K562 (cell line): ENCODE measurements around the gene ARHGEF25. TPM values are rescaled to one million over a fixed set of nuclear protein-coding genes. Genes with fewer than 3 reads are reported as not detected.

Source experiments
- CBFA2T2 ChIP-seq: fragments of 450-650 bp; conservative IDR thresholded peaks from 2 replicates; pipeline ENCODE4 v1.6.1; 2017; ENCODE audit warnings: mild to moderate bottlenecking
- CBFA2T3 ChIP-seq: fragments of 450-650 bp; IDR thresholded peaks from 2 replicates; pipeline ENCODE4 v1.6.1; 2017
- CTBP1 ChIP-seq: fragments of 450-650 bp; IDR thresholded peaks from 2 replicates; pipeline ENCODE4 v1.6.1; 2016; ENCODE audit warnings: borderline replicate concordance
- FOXA1 ChIP-seq: fragments of 450-650 bp; IDR thresholded peaks from 2 replicates; pipeline ENCODE4 v1.6.1; 2016; ENCODE audit warnings: mild to moderate bottlenecking, borderline replicate concordance
- FOXA3 ChIP-seq, 2 experiments: fragments of 450-650 bp in 1 of 2; sonication (generic) in 1 of 2; formaldehyde crosslinking; IDR thresholded peaks in 1 of 2; conservative IDR thresholded peaks in 1 of 2; 2 replicates each; pipeline versions ENCODE4 v1.4.0 to v1.8.0; 2020 to 2022; ENCODE audit warnings: mild to moderate bottlenecking in 2 of 2, missing genetic modification reagents in 1 of 2
- FUS ChIP-seq: fragments of 200-400 bp; formaldehyde crosslinking; optimal IDR thresholded peaks from 2 replicates; pipeline ENCODE3; 2017; ENCODE audit warnings: low read depth, low read length
- MTA2 ChIP-seq: fragments of 450-650 bp; IDR thresholded peaks from 2 replicates; pipeline ENCODE4 v1.6.1; 2016; ENCODE audit warnings: low read depth
- RBFOX2 ChIP-seq: fragments of 200-400 bp; formaldehyde crosslinking; IDR thresholded peaks from 2 replicates; pipeline ENCODE4 v1.6.1; 2017; ENCODE audit warnings: low read depth, mild to moderate bottlenecking, low read length, moderate library complexity
- YBX1 ChIP-seq: fragments of 450-650 bp; IDR thresholded peaks from 2 replicates; pipeline ENCODE4 v1.7.1; 2016; ENCODE audit warnings: mild to moderate bottlenecking
- ZBTB8A ChIP-seq: fragments of 450-650 bp; IDR thresholded peaks from 2 replicates; pipeline ENCODE4 v1.6.1; 2018; ENCODE audit warnings: mild to moderate bottlenecking, moderate library complexity; ENCODE audit not compliant: partially characterized antibody
- polyA plus RNA-seq, 8 experiments: library from polyadenylated mRNA; depleted of rRNA in 4 of 8; stranded (reverse) in 5 of 8; unstranded in 3 of 8; fragments of >200 nt; fragmentation: Nextera tagmentation in 2 of 8; fragmentation: Illumina TruSeq in 1 of 8; extraction: Ambion mirVana in 2 of 8; extraction: Trizol in 1 of 8; gene quantifications; 2 replicates each; pipeline versions ENCODE4 v1.2.1 to v1.2.3, GENCODE V29; 2011 to 2014; ENCODE audit warnings: inconsistent platforms in 1 of 8, missing spikeins in 1 of 8
- total RNA-seq, 7 experiments: library from RNA; depleted of rRNA in 6 of 7; stranded (reverse); fragments of >200 nt in 6 of 7; fragmentation: Illumina TruSeq in 2 of 7; extraction: Trizol in 2 of 7; gene quantifications; 2 replicates each; pipeline versions ENCODE4 v1.2.1 to v1.2.3, GENCODE V29; 2011 to 2021; ENCODE audit warnings: low replicate concordance in 1 of 7
- TF ChIP-seq, protein P1 (sequence below): IDR thresholded peaks from 2 replicates; pipeline ENCODE4 v1.6.1; 2011; ENCODE audit not compliant: insufficient read length; ENCODE audit errors: extremely low read depth
- TF ChIP-seq, protein P2 (sequence below), 2 experiments: fragments of 450-650 bp; conservative IDR thresholded peaks; 2 replicates each; pipeline ENCODE4 v1.6.1; 2017; ENCODE audit warnings: mild to moderate bottlenecking in 2 of 2, moderate library complexity in 2 of 2

Gene ARHGEF25
- total and polyA plus RNA-seq, 9 of the 15 experiments (the other 6 are each of a cell fraction or from before 2014, with no cell fraction given), result 0.13 to 17.3 (median 11.6) TPM

DNA sequence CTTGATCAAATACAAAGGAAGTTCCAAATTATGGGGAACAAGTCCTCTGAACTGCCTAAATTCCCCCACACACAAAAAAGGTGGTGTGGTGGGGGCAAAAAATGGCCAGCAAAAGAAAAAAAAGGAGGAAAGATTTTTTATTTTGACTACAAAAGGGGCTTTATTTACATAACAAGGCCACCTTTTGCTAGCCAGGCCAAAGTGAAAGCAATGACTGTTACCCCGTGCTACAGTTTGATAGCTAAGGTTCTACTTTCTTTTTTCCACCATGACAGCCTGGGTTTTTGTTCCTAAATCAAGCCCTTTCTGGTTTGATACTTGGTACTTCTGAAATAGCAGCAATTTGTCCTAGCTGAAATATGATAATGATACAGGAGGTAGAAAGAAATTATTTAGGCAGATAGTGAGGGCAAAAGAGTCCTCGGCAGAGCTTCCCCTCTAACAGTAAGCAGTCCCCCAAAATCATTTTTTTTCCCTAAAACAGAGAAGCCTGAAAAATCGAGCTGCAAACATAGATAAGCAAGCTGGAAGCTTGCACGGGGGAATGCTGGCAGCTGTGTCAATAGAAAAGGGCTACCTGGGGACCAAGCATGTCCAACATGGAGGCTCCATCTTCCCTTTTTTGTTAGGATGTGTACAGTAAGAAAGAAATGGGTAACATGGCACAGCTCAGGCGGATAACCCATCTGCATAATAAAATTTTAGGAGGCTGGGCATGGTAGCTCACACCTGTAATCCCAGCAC is 30.6 kb downstream of the ARHGEF25 start (continued):
- no peak for TF ChIP-seq FUS
- peak; percentile 46 for TF ChIP-seq CBFA2T2
- TF ChIP-seq FOXA1, result 0 out of 2 replicates have a peak, but pooled peaks have one; percentile 31
- TF ChIP-seq CBFA2T3, result peak; percentile 61
- TF ChIP-seq, protein P1, sequence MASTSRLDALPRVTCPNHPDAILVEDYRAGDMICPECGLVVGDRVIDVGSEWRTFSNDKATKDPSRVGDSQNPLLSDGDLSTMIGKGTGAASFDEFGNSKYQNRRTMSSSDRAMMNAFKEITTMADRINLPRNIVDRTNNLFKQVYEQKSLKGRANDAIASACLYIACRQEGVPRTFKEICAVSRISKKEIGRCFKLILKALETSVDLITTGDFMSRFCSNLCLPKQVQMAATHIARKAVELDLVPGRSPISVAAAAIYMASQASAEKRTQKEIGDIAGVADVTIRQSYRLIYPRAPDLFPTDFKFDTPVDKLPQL, result no peak
- no peak for TF ChIP-seq RBFOX2
- peak; percentile 27; the same call in 1 of the 2 replicates for TF ChIP-seq MTA2
- TF ChIP-seq, protein P2, sequence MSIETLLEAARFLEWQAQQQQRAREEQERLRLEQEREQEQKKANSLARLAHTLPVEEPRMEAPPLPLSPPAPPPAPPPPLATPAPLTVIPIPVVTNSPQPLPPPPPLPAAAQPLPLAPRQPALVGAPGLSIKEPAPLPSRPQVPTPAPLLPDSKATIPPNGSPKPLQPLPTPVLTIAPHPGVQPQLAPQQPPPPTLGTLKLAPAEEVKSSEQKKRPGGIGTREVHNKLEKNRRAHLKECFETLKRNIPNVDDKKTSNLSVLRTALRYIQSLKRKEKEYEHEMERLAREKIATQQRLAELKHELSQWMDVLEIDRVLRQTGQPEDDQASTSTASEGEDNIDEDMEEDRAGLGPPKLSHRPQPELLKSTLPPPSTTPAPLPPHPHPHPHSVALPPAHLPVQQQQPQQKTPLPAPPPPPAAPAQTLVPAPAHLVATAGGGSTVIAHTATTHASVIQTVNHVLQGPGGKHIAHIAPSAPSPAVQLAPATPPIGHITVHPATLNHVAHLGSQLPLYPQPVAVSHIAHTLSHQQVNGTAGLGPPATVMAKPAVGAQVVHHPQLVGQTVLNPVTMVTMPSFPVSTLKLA (conservative IDR thresholded peaks at IDR 0.05), result 0 out of 4 replicates have a peak, but pooled peaks of 1 of the 2 experiments have one; percentile 13
- TF ChIP-seq FOXA3 (CRISPR knock-in tag; conservative IDR thresholded peaks at IDR 0.05 in 1 of 2, IDR thresholded peaks at IDR 0.05 in 1 of 2), result peak; percentile 47 to 87; a peak in 2 of 4 replicates
- no peak for TF ChIP-seq ZBTB8A
- TF ChIP-seq YBX1, result no peak
- 0 out of 2 replicates have a peak, but pooled peaks have one; percentile 24 for TF ChIP-seq CTBP1
- TF ChIP-seq, all 486 proteins: peak for 12
